Inflammatory macrophage treated with lipopolysaccharide for 4 hours (primary cell): ENCODE results near the gene BTK.
"Not testable (repeated sequence)": the region's sequence is repeated elsewhere in the genome, so short reads cannot be mapped to it uniquely, and the experiment has no call there.

Experiments used
- DNase-seq: peaks from one replicate; pipeline ENCODE4 v3.0.0-alpha.2; 2020

The BTK gene

DNA sequence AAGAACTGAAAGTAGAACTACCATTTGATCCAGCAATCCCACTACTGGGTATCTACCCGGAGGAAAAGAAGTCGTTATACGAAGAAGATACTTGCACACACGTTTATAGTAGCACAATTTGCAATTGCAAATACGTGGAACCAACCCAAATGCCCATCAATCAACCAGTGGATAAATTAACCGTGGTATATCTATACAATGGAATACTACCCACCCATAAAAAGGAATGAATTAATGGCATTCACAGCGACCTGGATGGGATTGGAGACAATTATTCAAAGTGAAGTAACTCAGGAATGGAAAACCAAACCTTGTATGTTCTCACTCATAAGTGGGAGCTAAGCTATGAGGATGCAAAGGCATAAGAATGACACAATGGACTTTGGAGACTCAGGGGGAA, 51.7 kb downstream of the BTK start:
- not testable (repeated sequence) for DNase-seq

DNA sequence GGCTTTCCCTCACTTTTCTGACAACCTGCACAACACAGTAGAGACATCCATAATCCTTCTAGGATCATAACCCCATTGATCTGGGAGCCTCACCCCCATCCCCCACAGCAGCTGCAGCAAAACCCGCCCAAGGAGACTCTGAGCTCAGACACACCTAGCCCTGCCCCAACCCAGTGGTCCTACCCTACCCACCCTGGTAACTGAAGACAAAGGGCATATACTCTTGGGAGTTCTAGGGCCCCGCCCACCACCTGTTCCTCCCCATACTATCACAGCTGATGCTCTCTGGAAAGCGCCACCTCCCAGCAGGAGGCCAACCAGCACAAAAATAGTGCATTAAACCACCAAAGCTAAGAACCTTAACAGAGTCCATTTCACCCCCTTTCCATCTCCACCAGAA, 59.4 kb downstream of the BTK start:
- not testable (repeated sequence) for DNase-seq

GRCh38 chrX:101303790-101304189, 82.2 kb downstream of the BTK start:
- DNase-seq: no peak
